K562 (cell line): ENCODE data around the gene ARPC4. TPM values are rescaled to one million over a fixed set of nuclear protein-coding genes. Genes with fewer than 3 reads are reported as not detected.

Experiments used
- ARID2 ChIP-seq: fragments of 450-650 bp; IDR thresholded peaks from 2 replicates; pipeline ENCODE4 v1.6.1; 2017; ENCODE audit warnings: antibody characterized with exemption, mild to moderate bottlenecking
- ATF1 ChIP-seq, 2 experiments: fragments of 450-650 bp in 1 of 2; IDR thresholded peaks; 2 replicates each; pipeline ENCODE4 v1.6.1; 2016; ENCODE audit warnings: missing compliant biosample characterization in 1 of 2, missing genetic modification characterization in 1 of 2
- CBFB ChIP-seq: sonication (generic); formaldehyde crosslinking; IDR thresholded peaks from 2 replicates; pipeline ENCODE4 v1.4.0; 2020; ENCODE audit warnings: mild to moderate bottlenecking, missing genetic modification reagents
- ESRRA ChIP-seq: fragments of 450-650 bp; IDR thresholded peaks from 2 replicates; pipeline ENCODE4 v1.6.1; 2014; ENCODE audit warnings: low read depth, mild to moderate bottlenecking, moderate library complexity, borderline replicate concordance
- GATAD2B ChIP-seq: fragments of 450-650 bp; IDR thresholded peaks from 2 replicates; pipeline ENCODE4 v1.6.1; 2017; ENCODE audit warnings: mild to moderate bottlenecking, borderline replicate concordance
- HSF4 ChIP-seq: fragments of 250-450 bp; sonication (Bioruptor Pico); IDR thresholded peaks from 2 replicates; pipeline ENCODE4 v2.1.2; 2022; ENCODE audit warnings: mild to moderate bottlenecking, moderate library complexity, borderline replicate concordance
- KLF16 ChIP-seq: IDR thresholded peaks from 2 replicates; pipeline ENCODE4 v1.6.1; 2016; ENCODE audit warnings: antibody characterized with exemption
- L3MBTL2 ChIP-seq: fragments of 450-650 bp; IDR thresholded peaks from 2 replicates; pipeline ENCODE4 v1.6.1; 2016; ENCODE audit warnings: mild to moderate bottlenecking, moderate library complexity
- NBN ChIP-seq: fragments of 450-650 bp; IDR thresholded peaks from 2 replicates; pipeline ENCODE4 v1.6.1; 2016; ENCODE audit warnings: low read depth, mild to moderate bottlenecking
- PHB2 ChIP-seq: fragments of 450-650 bp; IDR thresholded peaks from 2 replicates; pipeline ENCODE4 v1.6.1; 2017; ENCODE audit warnings: low read depth
- SAFB2 ChIP-seq: fragments of 200-400 bp; formaldehyde crosslinking; IDR thresholded peaks from 2 replicates; pipeline ENCODE4 v1.6.1; 2018; ENCODE audit warnings: borderline replicate concordance, low read length, low read depth, moderate library complexity; ENCODE audit not compliant: severe bottlenecking
- SMARCB1 ChIP-seq: IDR thresholded peaks from 2 replicates; pipeline ENCODE4 v1.6.1; 2011; ENCODE audit warnings: improper control_type of control experiment, low read depth; ENCODE audit not compliant: insufficient read length
- TEAD1 ChIP-seq, 2 experiments: fragments of 450-650 bp in 1 of 2; sonication (generic) in 1 of 2; formaldehyde crosslinking; IDR thresholded peaks; 2 replicates each; pipeline versions ENCODE4 v1.4.0 to v1.8.0; 2020 to 2022; ENCODE audit warnings: mild to moderate bottlenecking in 2 of 2, missing genetic modification reagents in 1 of 2
- TEAD4 ChIP-seq, 2 experiments: sonication (generic) in 1 of 2; formaldehyde crosslinking in 1 of 2; IDR thresholded peaks; 2 replicates each; pipeline versions ENCODE4 v1.6.1 to v1.8.0; 2012 to 2022; ENCODE audit warnings: borderline replicate concordance in 1 of 2, inconsistent platforms in 1 of 2, low read length in 1 of 2, mild to moderate bottlenecking in 1 of 2, missing genetic modification reagents in 1 of 2
- TOE1 ChIP-seq, 2 experiments: fragments of 450-650 bp in 1 of 2; sonication (generic) in 1 of 2; formaldehyde crosslinking in 1 of 2; IDR thresholded peaks; 2 replicates each; pipeline versions ENCODE4 v1.7.1 to v1.8.0; 2016 to 2022; ENCODE audit warnings: borderline replicate concordance in 2 of 2, mild to moderate bottlenecking in 2 of 2, antibody characterized with exemption in 1 of 2, inconsistent platforms in 1 of 2, low read depth in 1 of 2, missing genetic modification reagents in 1 of 2, moderate library complexity in 1 of 2
- ZNF121 ChIP-seq: sonication (generic); formaldehyde crosslinking; conservative IDR thresholded peaks from 2 replicates; pipeline ENCODE4 v1.8.0; 2022; ENCODE audit warnings: missing genetic modification reagents
- ZNF586 ChIP-seq: fragments of 450-650 bp; formaldehyde crosslinking; conservative IDR thresholded peaks from 2 replicates; pipeline ENCODE4 v1.4.0; 2020; ENCODE audit warnings: mild to moderate bottlenecking, moderate library complexity
- polyA plus RNA-seq, 8 experiments: library from polyadenylated mRNA; depleted of rRNA in 4 of 8; stranded (reverse) in 5 of 8; unstranded in 3 of 8; fragments of >200 nt; fragmentation: Nextera tagmentation in 2 of 8; fragmentation: Illumina TruSeq in 1 of 8; extraction: Ambion mirVana in 2 of 8; extraction: Trizol in 1 of 8; gene quantifications; 2 replicates each; pipeline versions ENCODE4 v1.2.1 to v1.2.3, GENCODE V29; 2011 to 2014; ENCODE audit warnings: inconsistent platforms in 1 of 8, missing spikeins in 1 of 8
- total RNA-seq, 7 experiments: library from RNA; depleted of rRNA in 6 of 7; stranded (reverse); fragments of >200 nt in 6 of 7; fragmentation: Illumina TruSeq in 2 of 7; extraction: Trizol in 2 of 7; gene quantifications; 2 replicates each; pipeline versions ENCODE4 v1.2.1 to v1.2.3, GENCODE V29; 2011 to 2021; ENCODE audit warnings: low replicate concordance in 1 of 7
- TF ChIP-seq, protein P1 (sequence below): fragments of 450-650 bp; formaldehyde crosslinking; IDR thresholded peaks from 2 replicates; pipeline ENCODE4 v1.4.0; 2020; ENCODE audit warnings: mild to moderate bottlenecking
- TF ChIP-seq, protein P2 (sequence below), 2 experiments: IDR thresholded peaks; 2 replicates each; pipeline ENCODE4 v1.6.1; 2011; ENCODE audit warnings: borderline replicate concordance in 1 of 2, control low read depth in 1 of 2, low read depth in 1 of 2, low read length in 1 of 2, mild to moderate bottlenecking in 1 of 2, mixed read lengths in 1 of 2, moderate library complexity in 1 of 2; ENCODE audit not compliant: insufficient read depth in 1 of 2, insufficient read length in 1 of 2, poor library complexity in 1 of 2, severe bottlenecking in 1 of 2; ENCODE audit errors: extremely low read depth in 1 of 2
- TF ChIP-seq, protein P3 (sequence below): sonication (generic); formaldehyde crosslinking; IDR thresholded peaks from 2 replicates; pipeline ENCODE4 v1.9.0; 2022; ENCODE audit warnings: mild to moderate bottlenecking, missing genetic modification reagents
- TF ChIP-seq, protein P4 (sequence below): fragments of 450-650 bp; IDR thresholded peaks from 2 replicates; pipeline ENCODE4 v1.6.1; 2016
- TF ChIP-seq, protein P5 (sequence below): sonication (generic); formaldehyde crosslinking; IDR thresholded peaks from 2 replicates; pipeline ENCODE4 v1.4.0; 2020; ENCODE audit warnings: mild to moderate bottlenecking, missing genetic modification reagents

ARPC4 gene
- total and polyA plus RNA-seq, 9 of the 15 experiments (the other 6 are each of a cell fraction or from before 2014, with no cell fraction given), result 20.1 to 153 (median 119) TPM

DNA sequence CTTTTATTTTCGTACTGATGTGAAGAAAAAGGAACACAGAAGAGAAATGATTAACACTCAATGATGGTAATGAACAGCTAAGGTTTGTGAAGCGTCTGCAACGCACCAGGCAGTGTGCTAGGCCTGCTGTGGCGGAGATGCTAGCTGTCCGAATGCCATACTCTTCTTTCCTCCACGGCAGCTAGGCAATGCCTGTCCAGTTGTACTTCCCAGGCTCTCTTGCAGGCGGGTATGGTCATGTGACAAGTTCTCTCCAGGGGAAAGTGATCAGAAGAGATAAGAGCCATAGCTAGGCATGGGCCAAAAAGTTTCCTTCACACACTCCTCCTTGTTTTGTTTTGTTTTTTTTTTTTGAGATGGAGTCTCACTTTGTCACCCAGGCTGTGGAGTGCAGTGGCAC, 7.3 kb upstream of the ARPC4 start (continued):
- peak; percentile 94 for TF ChIP-seq TOE1 (IDR thresholded peaks at IDR 0.05; ENCODE audit: borderline replicate concordance)
- TF ChIP-seq TOE1 (CRISPR knock-in tag; IDR thresholded peaks at IDR 0.05; ENCODE audit: borderline replicate concordance, low read depth), result no peak
- no peak for TF ChIP-seq PHB2
- TF ChIP-seq NBN, result no peak
- TF ChIP-seq ZNF586, result no peak
- no peak for TF ChIP-seq ZNF121
- no peak for TF ChIP-seq SAFB2
- no peak for TF ChIP-seq ATF1 (CRISPR knock-in tag; IDR thresholded peaks at IDR 0.05)
- TF ChIP-seq ATF1 (tag; IDR thresholded peaks at IDR 0.05), result no peak
- no peak for TF ChIP-seq KLF16
- TF ChIP-seq HSF4 (CRISPR knock-in tag), result peak; percentile 69; the same call in 1 of the 2 replicates
- TF ChIP-seq, protein P1, sequence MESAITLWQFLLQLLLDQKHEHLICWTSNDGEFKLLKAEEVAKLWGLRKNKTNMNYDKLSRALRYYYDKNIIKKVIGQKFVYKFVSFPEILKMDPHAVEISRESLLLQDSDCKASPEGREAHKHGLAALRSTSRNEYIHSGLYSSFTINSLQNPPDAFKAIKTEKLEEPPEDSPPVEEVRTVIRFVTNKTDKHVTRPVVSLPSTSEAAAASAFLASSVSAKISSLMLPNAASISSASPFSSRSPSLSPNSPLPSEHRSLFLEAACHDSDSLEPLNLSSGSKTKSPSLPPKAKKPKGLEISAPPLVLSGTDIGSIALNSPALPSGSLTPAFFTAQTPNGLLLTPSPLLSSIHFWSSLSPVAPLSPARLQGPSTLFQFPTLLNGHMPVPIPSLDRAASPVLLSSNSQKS (CRISPR knock-in tag), result no peak
- TF ChIP-seq, protein P2, sequence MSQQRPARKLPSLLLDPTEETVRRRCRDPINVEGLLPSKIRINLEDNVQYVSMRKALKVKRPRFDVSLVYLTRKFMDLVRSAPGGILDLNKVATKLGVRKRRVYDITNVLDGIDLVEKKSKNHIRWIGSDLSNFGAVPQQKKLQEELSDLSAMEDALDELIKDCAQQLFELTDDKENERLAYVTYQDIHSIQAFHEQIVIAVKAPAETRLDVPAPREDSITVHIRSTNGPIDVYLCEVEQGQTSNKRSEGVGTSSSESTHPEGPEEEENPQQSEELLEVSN (IDR thresholded peaks at IDR 0.05; ENCODE audit: borderline replicate concordance in 1 of 2, extremely low read depth in 1 of 2, insufficient read depth in 1 of 2, insufficient read length in 1 of 2, low read depth in 1 of 2, low read length in 1 of 2, poor library complexity in 1 of 2, severe bottlenecking in 1 of 2), result no peak
- TF ChIP-seq CBFB (CRISPR knock-in tag), result no peak
- TF ChIP-seq SMARCB1, result peak; percentile 18
- peak in 1 of 2 experiments; percentile 47; a peak in 1 of 4 replicates for TF ChIP-seq TEAD1 (CRISPR knock-in tag; IDR thresholded peaks at IDR 0.05)
- TF ChIP-seq L3MBTL2, result peak; percentile 8; the same call in 1 of the 2 replicates
- TF ChIP-seq TEAD4 (IDR thresholded peaks at IDR 0.05; ENCODE audit: low read length), result 0 out of 2 replicates have a peak, but pooled peaks have one; percentile 20
- TF ChIP-seq TEAD4 (CRISPR knock-in tag; IDR thresholded peaks at IDR 0.05; ENCODE audit: borderline replicate concordance), result no peak
- TF ChIP-seq, protein P3, sequence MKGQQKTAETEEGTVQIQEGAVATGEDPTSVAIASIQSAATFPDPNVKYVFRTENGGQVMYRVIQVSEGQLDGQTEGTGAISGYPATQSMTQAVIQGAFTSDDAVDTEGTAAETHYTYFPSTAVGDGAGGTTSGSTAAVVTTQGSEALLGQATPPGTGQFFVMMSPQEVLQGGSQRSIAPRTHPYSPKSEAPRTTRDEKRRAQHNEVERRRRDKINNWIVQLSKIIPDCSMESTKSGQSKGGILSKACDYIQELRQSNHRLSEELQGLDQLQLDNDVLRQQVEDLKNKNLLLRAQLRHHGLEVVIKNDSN (CRISPR knock-in tag), result peak; percentile 81
- 0 out of 2 replicates have a peak, but pooled peaks have one; percentile 9 for TF ChIP-seq ARID2
- no peak for TF ChIP-seq GATAD2B
- no peak for TF ChIP-seq ESRRA
- TF ChIP-seq, protein P4, sequence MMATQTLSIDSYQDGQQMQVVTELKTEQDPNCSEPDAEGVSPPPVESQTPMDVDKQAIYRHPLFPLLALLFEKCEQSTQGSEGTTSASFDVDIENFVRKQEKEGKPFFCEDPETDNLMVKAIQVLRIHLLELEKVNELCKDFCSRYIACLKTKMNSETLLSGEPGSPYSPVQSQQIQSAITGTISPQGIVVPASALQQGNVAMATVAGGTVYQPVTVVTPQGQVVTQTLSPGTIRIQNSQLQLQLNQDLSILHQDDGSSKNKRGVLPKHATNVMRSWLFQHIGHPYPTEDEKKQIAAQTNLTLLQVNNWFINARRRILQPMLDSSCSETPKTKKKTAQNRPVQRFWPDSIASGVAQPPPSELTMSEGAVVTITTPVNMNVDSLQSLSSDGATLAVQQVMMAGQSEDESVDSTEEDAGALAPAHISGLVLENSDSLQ, result no peak
- TF ChIP-seq, protein P5, sequence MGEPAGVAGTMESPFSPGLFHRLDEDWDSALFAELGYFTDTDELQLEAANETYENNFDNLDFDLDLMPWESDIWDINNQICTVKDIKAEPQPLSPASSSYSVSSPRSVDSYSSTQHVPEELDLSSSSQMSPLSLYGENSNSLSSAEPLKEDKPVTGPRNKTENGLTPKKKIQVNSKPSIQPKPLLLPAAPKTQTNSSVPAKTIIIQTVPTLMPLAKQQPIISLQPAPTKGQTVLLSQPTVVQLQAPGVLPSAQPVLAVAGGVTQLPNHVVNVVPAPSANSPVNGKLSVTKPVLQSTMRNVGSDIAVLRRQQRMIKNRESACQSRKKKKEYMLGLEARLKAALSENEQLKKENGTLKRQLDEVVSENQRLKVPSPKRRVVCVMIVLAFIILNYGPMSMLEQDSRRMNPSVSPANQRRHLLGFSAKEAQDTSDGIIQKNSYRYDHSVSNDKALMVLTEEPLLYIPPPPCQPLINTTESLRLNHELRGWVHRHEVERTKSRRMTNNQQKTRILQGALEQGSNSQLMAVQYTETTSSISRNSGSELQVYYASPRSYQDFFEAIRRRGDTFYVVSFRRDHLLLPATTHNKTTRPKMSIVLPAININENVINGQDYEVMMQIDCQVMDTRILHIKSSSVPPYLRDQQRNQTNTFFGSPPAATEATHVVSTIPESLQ, result no peak
